SK-N-MC (cell line): Measurements from ENCODE around the gene INPP5D.

Source experiments
- EZH2 ChIP-seq: fragments of 200-600 bp; sonication (generic); IDR thresholded peaks from one replicate; pipeline ENCODE4 v1.6.1; 2017; ENCODE audit warnings: antibody characterized with exemption
- POLR2AphosphoS5 ChIP-seq: IDR thresholded peaks from 2 replicates; pipeline ENCODE4 v1.6.1; 2012; ENCODE audit warnings: mild to moderate bottlenecking, low read depth, low read length, borderline replicate concordance

DNA sequence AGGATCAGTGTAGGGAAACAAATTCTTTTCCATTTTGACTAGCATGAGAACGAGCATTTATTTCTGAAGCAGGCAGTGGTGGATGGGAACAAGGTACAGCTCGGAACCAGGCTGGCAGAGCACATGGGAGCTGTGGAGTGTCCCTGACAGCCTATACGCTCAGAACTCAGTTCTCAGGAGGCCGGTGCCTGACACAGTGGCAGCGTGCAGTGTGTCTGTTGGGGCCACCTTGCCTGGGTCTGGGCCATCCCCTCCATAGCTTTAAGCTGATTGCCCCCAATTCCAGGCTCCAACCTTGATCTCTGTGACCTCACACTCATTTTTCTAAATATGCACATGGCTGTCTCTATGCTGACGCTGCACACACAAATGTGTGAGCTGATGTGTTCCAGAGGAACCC, 136.9 kb downstream of the INPP5D start:
- TF ChIP-seq EZH2 = no peak
- TF ChIP-seq POLR2AphosphoS5 = no peak
